HepG2 (cell line): ENCODE measurements around the gene TWNK. TPM values are rescaled to one million over a fixed set of nuclear protein-coding genes. Genes with fewer than 3 reads are reported as not detected.

ENCODE experiments used
- AGO1 ChIP-seq: fragments of 200-400 bp; formaldehyde crosslinking; IDR thresholded peaks from 2 replicates; pipeline ENCODE4 v1.6.1; 2017; ENCODE audit warnings: mild to moderate bottlenecking, low read depth, low read length, moderate library complexity; ENCODE audit not compliant: poor library complexity, severe bottlenecking
- CBX1 ChIP-seq: IDR thresholded peaks from one replicate; pipeline ENCODE4 v1.6.1; 2016; ENCODE audit warnings: antibody characterized with exemption, low read depth
- ELK4 ChIP-seq: sonication (generic); formaldehyde crosslinking; IDR thresholded peaks from 2 replicates; pipeline ENCODE4 v1.9.0; 2021; ENCODE audit warnings: missing genetic modification reagents, borderline replicate concordance
- KMT2A ChIP-seq: sonication (generic); formaldehyde crosslinking; IDR thresholded peaks from 2 replicates; pipeline ENCODE4 v1.4.0; 2020; ENCODE audit warnings: missing genetic modification reagents
- LRRFIP1 ChIP-seq: sonication (generic); formaldehyde crosslinking; conservative IDR thresholded peaks from 2 replicates; pipeline ENCODE4 v1.4.0; 2020; ENCODE audit warnings: missing genetic modification reagents
- PAX8 ChIP-seq: sonication (generic); formaldehyde crosslinking; IDR thresholded peaks from 2 replicates; pipeline ENCODE4 v1.8.0; 2022; ENCODE audit warnings: mild to moderate bottlenecking, missing genetic modification reagents, borderline replicate concordance
- PHF20 ChIP-seq: sonication (generic); formaldehyde crosslinking; IDR thresholded peaks from 2 replicates; pipeline ENCODE4 v1.5.0; 2020; ENCODE audit warnings: mild to moderate bottlenecking, missing genetic modification reagents
- POLR2AphosphoS5 ChIP-seq: IDR thresholded peaks from 2 replicates; pipeline ENCODE4 v1.6.1; 2012; ENCODE audit warnings: low read depth, low read length
- ZKSCAN5 ChIP-seq: sonication (generic); formaldehyde crosslinking; IDR thresholded peaks from 2 replicates; pipeline ENCODE4 v1.5.1; 2020; ENCODE audit warnings: mild to moderate bottlenecking, missing genetic modification reagents
- ZNF430 ChIP-seq: sonication (generic); formaldehyde crosslinking; IDR thresholded peaks from 2 replicates; pipeline ENCODE4 v1.9.0; 2021; ENCODE audit warnings: mild to moderate bottlenecking, missing genetic modification reagents
- ZNF672 ChIP-seq: sonication (generic); formaldehyde crosslinking; IDR thresholded peaks from 2 replicates; pipeline ENCODE4 v1.8.1; 2022; ENCODE audit warnings: missing genetic modification reagents
- ZNF7 ChIP-seq: IDR thresholded peaks from 2 replicates; pipeline ENCODE4 v1.6.1; 2016; ENCODE audit warnings: missing biosample characterization, missing genetic modification reagents
- ZNF841 ChIP-seq: sonication (generic); formaldehyde crosslinking; IDR thresholded peaks from 2 replicates; pipeline ENCODE4 v1.8.1; 2023; ENCODE audit warnings: missing genetic modification reagents, borderline replicate concordance
- polyA plus RNA-seq, 8 experiments: library from polyadenylated mRNA; depleted of rRNA in 3 of 8; stranded (reverse) in 7 of 8; unstranded in 1 of 8; fragments of >200 nt; fragmentation: Illumina TruSeq in 4 of 8; extraction: Trizol in 4 of 8; gene quantifications; 2 replicates each; pipeline versions ENCODE4 v1.2.1 to v1.2.3, GENCODE V29; 2011 to 2016; ENCODE audit warnings: low read depth in 4 of 8, missing spikeins in 1 of 8, mixed read lengths in 1 of 8; ENCODE audit not compliant: insufficient read depth in 1 of 8
- total RNA-seq, 5 experiments: library from RNA; depleted of rRNA; stranded (reverse); fragments of >200 nt; fragmentation: Illumina TruSeq; extraction: Trizol; gene quantifications; 2 replicates each; pipeline ENCODE4 v1.2.3, GENCODE V29; 2016; ENCODE audit warnings: low read depth in 1 of 5
- TF ChIP-seq, protein P1 (sequence below): sonication (generic); formaldehyde crosslinking; IDR thresholded peaks from 2 replicates; pipeline ENCODE4 v1.4.0; 2020; ENCODE audit warnings: missing genetic modification reagents
- TF ChIP-seq, protein P2 (sequence below): IDR thresholded peaks from 2 replicates; pipeline ENCODE4 v1.6.1; 2016; ENCODE audit warnings: low read depth
- TF ChIP-seq, protein P3 (sequence below): sonication (generic); formaldehyde crosslinking; IDR thresholded peaks from 2 replicates; pipeline ENCODE4 v1.8.0; 2022; ENCODE audit warnings: missing genetic modification reagents, mild to moderate bottlenecking, inconsistent platforms, borderline replicate concordance

Gene TWNK
- total and polyA plus RNA-seq, 2 of the 13 experiments (the other 11 are each of a cell fraction or from before 2014, with no cell fraction given) = 10.7 to 16.5 TPM

- TF ChIP-seq, protein P1, sequence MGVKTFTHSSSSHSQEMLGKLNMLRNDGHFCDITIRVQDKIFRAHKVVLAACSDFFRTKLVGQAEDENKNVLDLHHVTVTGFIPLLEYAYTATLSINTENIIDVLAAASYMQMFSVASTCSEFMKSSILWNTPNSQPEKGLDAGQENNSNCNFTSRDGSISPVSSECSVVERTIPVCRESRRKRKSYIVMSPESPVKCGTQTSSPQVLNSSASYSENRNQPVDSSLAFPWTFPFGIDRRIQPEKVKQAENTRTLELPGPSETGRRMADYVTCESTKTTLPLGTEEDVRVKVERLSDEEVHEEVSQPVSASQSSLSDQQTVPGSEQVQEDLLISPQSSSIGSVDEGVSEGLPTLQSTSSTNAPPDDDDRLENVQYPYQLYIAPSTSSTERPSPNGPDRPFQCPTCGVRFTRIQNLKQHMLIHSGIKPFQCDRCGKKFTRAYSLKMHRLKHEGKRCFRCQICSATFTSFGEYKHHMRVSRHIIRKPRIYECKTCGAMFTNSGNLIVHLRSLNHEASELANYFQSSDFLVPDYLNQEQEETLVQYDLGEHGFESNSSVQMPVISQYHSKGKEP (CRISPR knock-in tag) = no peak
- TF ChIP-seq PAX8 (CRISPR knock-in tag) (no peak), ZNF841 (CRISPR knock-in tag) (no peak), ZNF672 (CRISPR knock-in tag) (no peak), LRRFIP1 (CRISPR knock-in tag) (no peak), POLR2AphosphoS5 (peak; percentile 30; the same call in 1 of the 2 replicates), ZNF430 (CRISPR knock-in tag) (no peak), KMT2A (no peak), ELK4 (CRISPR knock-in tag) (no peak), CBX1 (peak; percentile 38), AGO1 (no peak), ZNF7 (CRISPR knock-in tag) (no peak), ZKSCAN5 (CRISPR knock-in tag) (no peak), PHF20 (CRISPR knock-in tag) (no peak)
- TF ChIP-seq, protein P2, sequence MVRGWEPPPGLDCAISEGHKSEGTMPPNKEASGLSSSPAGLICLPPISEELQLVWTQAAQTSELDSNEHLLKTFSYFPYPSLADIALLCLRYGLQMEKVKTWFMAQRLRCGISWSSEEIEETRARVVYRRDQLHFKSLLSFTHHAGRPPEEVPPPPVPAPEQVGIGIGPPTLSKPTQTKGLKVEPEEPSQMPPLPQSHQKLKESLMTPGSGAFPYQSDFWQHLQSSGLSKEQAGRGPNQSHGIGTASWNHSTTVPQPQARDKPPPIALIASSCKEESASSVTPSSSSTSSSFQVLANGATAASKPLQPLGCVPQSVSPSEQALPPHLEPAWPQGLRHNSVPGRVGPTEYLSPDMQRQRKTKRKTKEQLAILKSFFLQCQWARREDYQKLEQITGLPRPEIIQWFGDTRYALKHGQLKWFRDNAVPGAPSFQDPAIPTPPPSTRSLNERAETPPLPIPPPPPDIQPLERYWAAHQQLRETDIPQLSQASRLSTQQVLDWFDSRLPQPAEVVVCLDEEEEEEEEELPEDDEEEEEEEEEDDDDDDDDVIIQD (CRISPR knock-in tag) = no peak
- TF ChIP-seq, protein P3, sequence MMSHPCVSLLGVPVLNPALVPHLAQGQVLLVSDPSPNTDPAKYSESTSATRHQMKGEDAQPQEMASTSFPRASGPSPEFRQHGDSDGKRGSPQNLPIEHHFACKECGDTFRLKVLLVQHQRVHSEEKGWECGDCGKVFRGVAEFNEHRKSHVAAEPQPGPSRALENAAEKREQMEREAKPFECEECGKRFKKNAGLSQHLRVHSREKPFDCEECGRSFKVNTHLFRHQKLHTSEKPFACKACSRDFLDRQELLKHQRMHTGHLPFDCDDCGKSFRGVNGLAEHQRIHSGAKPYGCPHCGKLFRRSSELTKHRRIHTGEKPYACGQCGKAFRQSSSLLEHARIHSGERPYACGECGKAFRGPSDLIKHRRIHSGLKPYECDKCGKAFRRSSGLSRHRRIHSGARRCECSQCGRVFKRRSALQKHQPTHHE = no peak
Measured at GRCh38 chr10:100972115-100972903, 15.0 kb upstream of the TWNK start (continued).
